Smooth muscle cell (in vitro differentiated cells): Measurements from ENCODE around the gene CYTH3. TPM values are rescaled to one million over a fixed set of nuclear protein-coding genes. Genes with fewer than 3 reads are reported as not detected.
"Not testable (repeated sequence)": the region's sequence is repeated elsewhere in the genome, so short reads cannot be mapped to it uniquely, and the experiment has no call there.

ENCODE experiments used
- DNase-seq: peaks from one replicate; lab custom pipeline; 2025; ENCODE audit not compliant: unreplicated experiment; lab: John Stamatoyannopoulos, UW
- H2AFZ ChIP-seq: fragments of 200-600 bp; sonication (generic); 2 replicates; pipeline ENCODE4 v1.6.0; 2016; ENCODE audit warnings: antibody characterized with exemption, low read depth, mild to moderate bottlenecking
- H3F3A ChIP-seq: fragments of 200-600 bp; sonication (generic); 2 replicates; pipeline ENCODE4 v1.6.0; 2017; ENCODE audit warnings: antibody characterized with exemption, low read depth
- H3K27ac ChIP-seq: fragments of 200-600 bp; sonication (generic); 2 replicates; pipeline ENCODE4 v1.5.1; 2016; ENCODE audit warnings: low read depth, mild to moderate bottlenecking
- H3K27me3 ChIP-seq: fragments of 200-600 bp; sonication (generic); 2 replicates; pipeline ENCODE4 v1.6.1; 2016; ENCODE audit warnings: low read depth, mild to moderate bottlenecking
- H3K36me3 ChIP-seq: fragments of 200-600 bp; sonication (generic); 2 replicates; pipeline ENCODE4 v1.5.1; 2016; ENCODE audit warnings: low read depth
- H3K4me1 ChIP-seq: fragments of 200-600 bp; sonication (generic); 2 replicates; pipeline ENCODE4 v1.5.1; 2016; ENCODE audit warnings: low read depth
- H3K4me2 ChIP-seq: fragments of 200-600 bp; sonication (generic); 2 replicates; pipeline ENCODE4 v1.6.0; 2016; ENCODE audit warnings: mild to moderate bottlenecking
- H3K4me3 ChIP-seq: fragments of 200-600 bp; sonication (generic); 2 replicates; pipeline ENCODE4 v1.5.1; 2016; ENCODE audit warnings: mild to moderate bottlenecking
- H3K79me2 ChIP-seq: fragments of 200-600 bp; sonication (generic); 2 replicates; pipeline ENCODE4 v1.6.0; 2016; ENCODE audit warnings: low read depth, mild to moderate bottlenecking
- H3K9ac ChIP-seq: fragments of 200-600 bp; sonication (generic); 2 replicates; pipeline ENCODE4 v1.6.0; 2016; ENCODE audit warnings: low read depth
- H3K9me3 ChIP-seq: fragments of 200-600 bp; sonication (generic); replicated peaks from 2 replicates; pipeline ENCODE4 v1.5.1; 2016; ENCODE audit warnings: low read depth
- H4K20me1 ChIP-seq: fragments of 200-600 bp; sonication (generic); 2 replicates; pipeline ENCODE4 v1.6.0; 2016; ENCODE audit warnings: low read depth
- CTCF ChIP-seq: fragments of 200-600 bp; sonication (generic); IDR thresholded peaks from 2 replicates; pipeline ENCODE4 v1.5.1; 2017; ENCODE audit warnings: borderline replicate concordance, mild to moderate bottlenecking, antibody characterized with exemption; ENCODE audit not compliant: insufficient read depth, poor library complexity, severe bottlenecking
- WGBS: methylation state at CpG from one replicate; pipeline ENCODE4 v1.1.7; 2016; ENCODE audit warnings: low lambda C conversion rate; 5-methylcytosine and 5-hydroxymethylcytosine counted together
- polyA plus RNA-seq: library from polyadenylated mRNA; unstranded; fragments of >200 nt; fragmentation: Nextera tagmentation; extraction: Ambion mirVana; gene quantifications from 2 replicates; pipeline ENCODE4 v1.2.1, GENCODE V29; 2016
- total RNA-seq: library from RNA; depleted of rRNA; stranded (reverse); fragments of >200 nt; gene quantifications from 2 replicates; pipeline ENCODE4 v1.2.3, GENCODE V29; 2014

Gene CYTH3
- total and polyA plus RNA-seq, 2 experiments from 2014 or later = 7.6 to 11.4 TPM

GRCh38 chr7:6197801-6198551 is 74.4 kb downstream of the CYTH3 start:
- no peaks in the 10 kb centered on the region for H3K36me3 ChIP-seq
- no peak overlapping the region for H3K27ac ChIP-seq
- no peak overlapping the region for H3K9ac ChIP-seq
- no peak overlapping the region for H2AFZ ChIP-seq
- H3K4me2 ChIP-seq = no peak overlapping the region
- TF ChIP-seq CTCF = no peak
- no peaks in the 10 kb centered on the region for H3F3A ChIP-seq
- H3K4me3 ChIP-seq = no peak overlapping the region
- WGBS = 87% methylated on average over 8 of the region's 8 CpGs
- DNase-seq = no peak
- peaks cover 15% of the 10 kb centered on the region for H3K79me2 ChIP-seq
- peaks cover 4% of the 10 kb centered on the region for H3K4me1 ChIP-seq
- H4K20me1 ChIP-seq = peaks cover 24% of the 10 kb centered on the region
- no peaks in the 10 kb centered on the region for H3K9me3 ChIP-seq
- H3K27me3 ChIP-seq = no peaks in the 10 kb centered on the region

- Histone ChIP-seq H4K20me1 (peaks cover 24% of the 10 kb centered on the region), H3K27me3 (no peaks in the 10 kb centered on the region), H3K9me3 (no peaks in the 10 kb centered on the region), H3K79me2 (peaks cover 19% of the 10 kb centered on the region), H3F3A (no peaks in the 10 kb centered on the region), H2AFZ (no peak overlapping the region), H3K9ac (no peak overlapping the region), H3K4me3 (no peak overlapping the region), H3K27ac (no peak overlapping the region), H3K4me1 (peaks cover 2% of the 10 kb centered on the region), H3K4me2 (no peak overlapping the region), H3K36me3 (no peaks in the 10 kb centered on the region)
- no peak for TF ChIP-seq CTCF
- no peak for DNase-seq
- 62% methylated on average over 8 of the region's 8 CpGs for WGBS
These were observed 78.7 kb downstream of the CYTH3 start for GRCh38 chr7:6193709-6194108.

- H3K9ac ChIP-seq, H3F3A ChIP-seq, H3K27ac ChIP-seq, H3K36me3 ChIP-seq, H2AFZ ChIP-seq, DNase-seq, H3K27me3 ChIP-seq, H3K4me3 ChIP-seq, H3K4me1 ChIP-seq, H3K9me3 ChIP-seq, H3K4me2 ChIP-seq: not testable (repeated sequence)
- H3K79me2 ChIP-seq = peaks cover 12% of the 10 kb centered on the region
- H4K20me1 ChIP-seq = peaks cover 19% of the 10 kb centered on the region
- 98% methylated on average over 7 of the region's 7 CpGs for WGBS
These were observed 81.9 kb downstream of the CYTH3 start for GRCh38 chr7:6190563-6190962.

- H4K20me1 ChIP-seq = peaks cover 11% of the 10 kb centered on the region
- no peak overlapping the region for H3K4me2 ChIP-seq
- no peaks in the 10 kb centered on the region for H3K27me3 ChIP-seq
- WGBS = 99% methylated on average over 5 of the region's 5 CpGs
- no peak for TF ChIP-seq CTCF
- no peaks in the 10 kb centered on the region for H3K36me3 ChIP-seq
- H3K79me2 ChIP-seq = peaks cover 12% of the 10 kb centered on the region
- no peaks in the 10 kb centered on the region for H3K4me1 ChIP-seq
- H3K9ac ChIP-seq = no peak overlapping the region
- no peak overlapping the region for H3K27ac ChIP-seq
- H2AFZ ChIP-seq = no peak overlapping the region
- no peak overlapping the region for H3K4me3 ChIP-seq
- no peak for DNase-seq
- H3F3A ChIP-seq = no peaks in the 10 kb centered on the region
- H3K9me3 ChIP-seq = no peaks in the 10 kb centered on the region
These were observed 84.0 kb downstream of the CYTH3 start for GRCh38 chr7:6188389-6188788.
